ENCODE results near the gene MXD1. TPM values are rescaled to one million over a fixed set of nuclear protein-coding genes. Genes with fewer than 3 reads are reported as not detected.

The MXD1 gene
- total and polyA plus RNA-seq, 9 of the 15 experiments (the other 6 are each of a cell fraction or from before 2014, with no cell fraction given), result 6.7 to 35.9 (median 11.0) TPM

- no peak for TF ChIP-seq ZNF561 (CRISPR knock-in tag; conservative IDR thresholded peaks at IDR 0.05)
- 0 out of 2 replicates have a peak, but pooled peaks have one; percentile 43 for TF ChIP-seq ZNF449 (CRISPR knock-in tag; IDR thresholded peaks at IDR 0.05)
- TF ChIP-seq ETS1 (conservative IDR thresholded peaks at IDR 0.05; ENCODE audit: control insufficient read depth, low read depth, low read length), result 0 out of 2 replicates have a peak, but pooled peaks have one; percentile 31
- TF ChIP-seq DEAF1 (CRISPR knock-in tag; IDR thresholded peaks at IDR 0.05), result 0 out of 2 replicates have a peak, but pooled peaks have one; percentile 14
- TF ChIP-seq, protein P1, sequence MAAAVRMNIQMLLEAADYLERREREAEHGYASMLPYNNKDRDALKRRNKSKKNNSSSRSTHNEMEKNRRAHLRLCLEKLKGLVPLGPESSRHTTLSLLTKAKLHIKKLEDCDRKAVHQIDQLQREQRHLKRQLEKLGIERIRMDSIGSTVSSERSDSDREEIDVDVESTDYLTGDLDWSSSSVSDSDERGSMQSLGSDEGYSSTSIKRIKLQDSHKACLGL (CRISPR knock-in tag; IDR thresholded peaks at IDR 0.05; ENCODE audit: borderline replicate concordance, poor library complexity, severe bottlenecking), result peak; percentile 18
- TF ChIP-seq NFE2 (IDR thresholded peaks at IDR 0.05; ENCODE audit: low read depth), result peak; percentile 51; the same call in 1 of the 2 replicates
- TF ChIP-seq POLR2G (IDR thresholded peaks at IDR 0.05; ENCODE audit: low read depth, low read length), result 0 out of 2 replicates have a peak, but pooled peaks have one; percentile 44
- TF ChIP-seq NR4A1 (CRISPR knock-in tag; IDR thresholded peaks at IDR 0.05), result peak; percentile 92
- TF ChIP-seq NR4A1 (tag; IDR thresholded peaks at IDR 0.05), result peak; percentile 94
- 0 out of 2 replicates have a peak, but pooled peaks have one; percentile 51 for TF ChIP-seq CBFB (CRISPR knock-in tag; IDR thresholded peaks at IDR 0.05)
- TF ChIP-seq RBM22 (IDR thresholded peaks at IDR 0.05; ENCODE audit: low read depth, low read length, poor library complexity, severe bottlenecking), result no peak
- no peak for TF ChIP-seq TAF15 (IDR thresholded peaks at IDR 0.05; ENCODE audit: low read depth, low read length)
- TF ChIP-seq EP400 (IDR thresholded peaks at IDR 0.05), result peak; percentile 93
- no peak for TF ChIP-seq KDM5B (IDR thresholded peaks at IDR 0.05; ENCODE audit: insufficient replicate concordance, low read depth, low read length)
- TF ChIP-seq ZNF140 (CRISPR knock-in tag; IDR thresholded peaks at IDR 0.05), result peak; percentile 80; the same call in 1 of the 2 replicates
- no peak for TF ChIP-seq YBX1 (IDR thresholded peaks at IDR 0.05)
- TF ChIP-seq, protein P2, sequence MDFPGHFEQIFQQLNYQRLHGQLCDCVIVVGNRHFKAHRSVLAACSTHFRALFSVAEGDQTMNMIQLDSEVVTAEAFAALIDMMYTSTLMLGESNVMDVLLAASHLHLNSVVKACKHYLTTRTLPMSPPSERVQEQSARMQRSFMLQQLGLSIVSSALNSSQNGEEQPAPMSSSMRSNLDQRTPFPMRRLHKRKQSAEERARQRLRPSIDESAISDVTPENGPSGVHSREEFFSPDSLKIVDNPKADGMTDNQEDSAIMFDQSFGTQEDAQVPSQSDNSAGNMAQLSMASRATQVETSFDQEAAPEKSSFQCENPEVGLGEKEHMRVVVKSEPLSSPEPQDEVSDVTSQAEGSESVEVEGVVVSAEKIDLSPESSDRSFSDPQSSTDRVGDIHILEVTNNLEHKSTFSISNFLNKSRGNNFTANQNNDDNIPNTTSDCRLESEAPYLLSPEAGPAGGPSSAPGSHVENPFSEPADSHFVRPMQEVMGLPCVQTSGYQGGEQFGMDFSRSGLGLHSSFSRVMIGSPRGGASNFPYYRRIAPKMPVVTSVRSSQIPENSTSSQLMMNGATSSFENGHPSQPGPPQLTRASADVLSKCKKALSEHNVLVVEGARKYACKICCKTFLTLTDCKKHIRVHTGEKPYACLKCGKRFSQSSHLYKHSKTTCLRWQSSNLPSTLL (IDR thresholded peaks at IDR 0.05), result no peak
- peak; percentile 100 for TF ChIP-seq ZNF263 (CRISPR knock-in tag; IDR thresholded peaks at IDR 0.05; ENCODE audit: borderline replicate concordance)
- peak; percentile 77; the same call in 1 of the 2 replicates for TF ChIP-seq ZNF41 (CRISPR knock-in tag; conservative IDR thresholded peaks at IDR 0.05)
- peak; percentile 94 for TF ChIP-seq ZNF766 (CRISPR knock-in tag; conservative IDR thresholded peaks at IDR 0.05)
Observed at GRCh38 chr2:69975853-69976462, 61.0 kb downstream of the MXD1 start (continued).

Data from K562 (cell line).